Brain microvascular endothelial cell (primary cell): ENCODE results near the gene MRPL47.
A peak's percentile ranks its signal among the peaks of the same experiment; 100 is the strongest.

ENCODE experiments used
- DNase-seq: peaks from one replicate; pipeline ENCODE4 v3.0.0-alpha.2; 2020
- H3K27ac ChIP-seq: fragments of 250-450 bp; sonication (Bioruptor Pico); 2 replicates; pipeline ENCODE4 v1.5.1; 2020; ENCODE audit warnings: mild to moderate bottlenecking, moderate library complexity
- H3K27me3 ChIP-seq: fragments of 250-450 bp; sonication (Bioruptor Pico); replicated peaks from 2 replicates; pipeline ENCODE4 v1.5.1; 2020; ENCODE audit warnings: mild to moderate bottlenecking
- H3K36me3 ChIP-seq: fragments of 250-450 bp; sonication (Bioruptor Pico); replicated peaks from 2 replicates; pipeline ENCODE4 v1.5.1; 2020; ENCODE audit warnings: mild to moderate bottlenecking
- H3K4me3 ChIP-seq: 2 replicates; pipeline ENCODE4 v1.5.1; 2011; ENCODE audit warnings: low read depth, mild to moderate bottlenecking, control low read depth, low read length, moderate library complexity
- in situ Hi-C: cut with HindIII; loops from 2 replicates; pipeline ENCODE4 v1.10.0; 2017; ENCODE audit warnings: low sequenced_read_pairs, low pct_ligation_motif_present
- TF ChIP-seq, protein P1 (sequence below): IDR thresholded peaks from 2 replicates; pipeline ENCODE4 v1.5.1; 2011; ENCODE audit warnings: low read depth, mild to moderate bottlenecking, moderate library complexity, low read length, control low read depth, inconsistent platforms; ENCODE audit errors: missing control alignments

The MRPL47 gene

DNA sequence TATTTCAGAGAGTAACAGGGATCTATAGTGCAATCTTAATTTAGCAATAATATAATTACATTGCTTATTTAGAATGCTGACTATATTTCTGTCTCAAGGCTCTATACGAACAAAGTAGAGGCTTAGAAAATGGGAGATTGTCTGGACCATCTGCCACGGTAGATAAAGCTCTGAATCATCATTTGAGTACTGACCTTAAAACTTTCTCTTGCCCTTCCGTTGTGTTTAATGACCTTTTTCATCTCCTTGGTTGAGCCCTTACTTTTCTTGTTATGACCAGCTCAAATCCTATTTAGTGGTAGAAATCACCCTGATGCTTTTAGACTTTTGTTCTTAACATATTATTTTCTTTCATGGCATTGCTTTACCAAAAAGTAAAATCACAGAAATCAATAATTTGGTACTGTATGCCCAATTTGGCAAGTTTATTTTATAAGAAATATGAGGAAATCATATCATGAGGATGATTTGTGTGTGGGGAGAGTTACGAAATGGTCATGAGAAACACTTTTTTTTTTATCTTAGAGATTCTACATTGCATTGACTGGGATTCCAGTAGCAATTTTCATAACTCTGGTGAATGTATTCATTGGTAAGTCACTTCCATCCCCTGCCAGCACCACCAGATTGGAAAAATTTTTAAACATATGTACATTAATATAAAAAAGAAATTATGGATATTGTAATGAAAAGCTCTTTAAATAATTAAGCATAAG is 11.2 kb upstream of the MRPL47 start:
- TF ChIP-seq, protein P1, sequence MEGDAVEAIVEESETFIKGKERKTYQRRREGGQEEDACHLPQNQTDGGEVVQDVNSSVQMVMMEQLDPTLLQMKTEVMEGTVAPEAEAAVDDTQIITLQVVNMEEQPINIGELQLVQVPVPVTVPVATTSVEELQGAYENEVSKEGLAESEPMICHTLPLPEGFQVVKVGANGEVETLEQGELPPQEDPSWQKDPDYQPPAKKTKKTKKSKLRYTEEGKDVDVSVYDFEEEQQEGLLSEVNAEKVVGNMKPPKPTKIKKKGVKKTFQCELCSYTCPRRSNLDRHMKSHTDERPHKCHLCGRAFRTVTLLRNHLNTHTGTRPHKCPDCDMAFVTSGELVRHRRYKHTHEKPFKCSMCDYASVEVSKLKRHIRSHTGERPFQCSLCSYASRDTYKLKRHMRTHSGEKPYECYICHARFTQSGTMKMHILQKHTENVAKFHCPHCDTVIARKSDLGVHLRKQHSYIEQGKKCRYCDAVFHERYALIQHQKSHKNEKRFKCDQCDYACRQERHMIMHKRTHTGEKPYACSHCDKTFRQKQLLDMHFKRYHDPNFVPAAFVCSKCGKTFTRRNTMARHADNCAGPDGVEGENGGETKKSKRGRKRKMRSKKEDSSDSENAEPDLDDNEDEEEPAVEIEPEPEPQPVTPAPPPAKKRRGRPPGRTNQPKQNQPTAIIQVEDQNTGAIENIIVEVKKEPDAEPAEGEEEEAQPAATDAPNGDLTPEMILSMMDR: no peak
- Histone ChIP-seq H3K36me3 (peaks cover 3% of the 10 kb centered on the region), H3K27me3 (no peaks in the 10 kb centered on the region), H3K27ac (no peak overlapping the region), H3K4me3 (no peak overlapping the region)
- DNase-seq: no peak
- in situ Hi-C loops: no loop called here

DNA sequence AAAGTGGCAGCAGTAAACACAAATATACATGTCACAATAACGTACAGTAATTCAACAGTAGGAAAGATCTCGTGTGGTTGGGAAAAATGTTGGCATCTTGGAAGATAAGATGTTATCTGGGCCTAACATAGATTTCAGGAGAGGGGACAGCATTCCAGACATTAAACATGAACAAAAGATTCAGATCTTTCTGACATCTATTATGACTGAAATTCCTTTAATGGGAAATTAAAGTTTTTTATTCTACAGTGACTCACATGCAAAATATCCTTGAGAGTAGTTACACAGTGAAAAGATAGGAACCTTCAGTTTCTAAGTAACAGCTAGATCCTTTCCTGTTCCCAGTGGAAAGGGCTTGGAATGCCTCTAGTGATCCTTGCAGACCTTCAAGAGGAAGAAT is 9.4 kb upstream of the MRPL47 start:
- TF ChIP-seq, protein P1: no peak
- no peaks in the 10 kb centered on the region for H3K36me3 ChIP-seq
- H3K27me3 ChIP-seq: no peaks in the 10 kb centered on the region
- in situ Hi-C loops: no loop called here
- DNase-seq: peak; percentile 34
- H3K4me3 ChIP-seq: no peak overlapping the region
- peak overlapping the region; percentile 51 for H3K27ac ChIP-seq

DNA sequence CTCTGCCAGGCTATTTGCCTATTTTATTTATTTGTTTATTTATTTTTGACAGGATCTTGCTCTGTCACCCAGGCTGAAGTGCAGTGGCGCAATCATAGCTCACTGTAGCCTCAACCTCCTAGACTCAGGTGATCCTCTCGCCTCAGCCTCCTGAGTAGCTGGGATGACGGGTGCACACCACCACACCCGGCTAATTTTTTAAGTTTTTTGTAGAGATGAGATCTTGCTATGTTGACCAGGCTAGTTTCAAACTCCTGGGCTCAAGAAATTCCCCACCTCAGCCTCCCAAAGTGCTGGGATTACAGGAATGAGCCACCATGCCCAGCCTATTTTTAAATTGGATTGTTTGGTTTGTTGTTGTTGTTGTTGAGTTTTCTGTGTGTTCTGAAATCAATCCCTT is 5.6 kb upstream of the MRPL47 start:
- TF ChIP-seq, protein P1: no peak
- DNase-seq: no peak
- in situ Hi-C loops: no loop called here
- no peaks in the 10 kb centered on the region for H3K36me3 ChIP-seq
- no peak overlapping the region for H3K4me3 ChIP-seq
- H3K27me3 ChIP-seq: no peaks in the 10 kb centered on the region
- no peak overlapping the region for H3K27ac ChIP-seq

DNA sequence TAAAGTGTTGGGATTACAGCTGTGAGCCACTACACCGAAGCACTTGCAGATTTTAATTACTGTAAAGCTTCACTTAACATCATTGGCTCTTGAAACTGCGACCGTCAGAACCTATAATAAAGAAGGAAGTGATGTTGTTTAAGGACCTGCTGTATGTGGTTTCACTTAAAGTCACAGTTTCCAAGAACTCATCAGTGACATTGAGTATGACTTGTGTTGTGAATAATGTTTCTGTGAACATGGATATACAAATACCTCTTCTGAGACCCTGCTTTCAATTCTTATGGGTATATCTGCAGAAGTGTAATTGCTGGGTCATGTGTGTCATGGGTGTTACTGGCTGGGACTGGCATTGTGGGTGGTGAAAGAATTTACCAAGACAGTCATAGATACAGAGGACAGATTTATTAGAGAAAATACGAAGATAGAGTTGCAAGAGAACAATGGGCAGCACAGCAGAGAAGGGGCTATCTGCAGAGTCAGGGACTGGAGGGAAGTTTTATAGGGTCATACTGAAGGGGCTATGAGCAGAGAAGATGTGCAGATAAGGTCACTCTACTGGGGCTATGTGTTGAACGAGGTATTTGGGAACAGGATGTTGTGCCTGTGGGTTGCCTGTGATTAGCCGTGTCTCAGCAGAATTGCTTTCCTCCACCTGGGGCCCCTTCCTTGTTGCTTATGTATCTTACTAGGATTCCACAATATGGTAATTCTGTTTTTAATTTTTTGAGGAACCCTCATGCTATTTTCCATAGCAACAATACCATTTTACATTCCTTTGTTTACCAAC is 4.7 kb upstream of the MRPL47 start:
- no peak overlapping the region for H3K4me3 ChIP-seq
- TF ChIP-seq, protein P1: no peak
- H3K27me3 ChIP-seq: no peaks in the 10 kb centered on the region
- no peak for DNase-seq
- in situ Hi-C loops: no loop called here
- no peaks in the 10 kb centered on the region for H3K36me3 ChIP-seq
- H3K27ac ChIP-seq: no peak overlapping the region

DNA sequence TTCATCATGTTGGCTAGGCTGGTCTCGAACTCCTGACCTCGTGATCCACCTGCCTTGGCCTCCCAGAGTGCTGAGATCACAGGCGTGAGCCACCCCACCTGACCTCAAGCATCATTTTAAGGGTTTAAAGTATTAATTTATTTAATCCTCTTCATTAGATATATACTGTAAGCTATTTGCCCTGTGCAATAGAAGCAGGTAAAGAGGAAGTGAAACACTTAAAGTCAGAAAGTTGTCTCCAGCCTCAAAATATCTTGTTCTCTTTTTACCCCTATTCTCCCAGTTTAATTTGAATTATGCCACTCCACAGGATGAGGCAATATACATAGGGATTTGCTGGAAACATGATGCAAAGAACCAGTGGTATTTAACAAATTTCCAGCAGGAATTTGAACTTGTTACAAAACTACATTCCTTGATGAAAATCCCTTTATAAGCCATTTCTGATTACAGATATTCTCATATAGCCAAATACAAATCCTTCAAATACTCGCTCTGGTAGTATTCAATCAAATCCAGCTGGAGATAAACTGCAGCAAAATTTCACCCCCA is 2.2 kb upstream of the MRPL47 start:
- H3K4me3 ChIP-seq: no peak overlapping the region
- peaks cover under 1% of the 10 kb centered on the region for H3K36me3 ChIP-seq
- TF ChIP-seq, protein P1: no peak
- in situ Hi-C loops: no loop called here
- H3K27ac ChIP-seq: no peak overlapping the region
- no peak for DNase-seq
- H3K27me3 ChIP-seq: no peaks in the 10 kb centered on the region
